ENCODE data around the gene CDK17. TPM values are rescaled to one million over a fixed set of nuclear protein-coding genes. Genes with fewer than 3 reads are reported as not detected.

The CDK17 gene
- total and polyA plus RNA-seq, 5 donors from 2014 or later, result 21.6 to 120 (median 26.8) TPM

GRCh38 chr12:96361074-96361473 lies 39.2 kb downstream of the CDK17 start:
- peaks cover 44 to 83% (median 66%) of the 10 kb centered on the region in 4 donors for H3K4me1 Mint-ChIP-seq
- Histone ChIP-seq H3K4me3 (ENCODE audit: low read depth, low read length) (peak overlapping the region; percentile 20), H3K27ac (ENCODE audit: insufficient read depth, low read length, poor library complexity, severe bottlenecking) (no peak overlapping the region), H3K9me3 (ENCODE audit: control insufficient read depth in 2 of 2, low read length in 2 of 2) (no peaks in the 10 kb centered on the region), H3K4me1 (ENCODE audit: control insufficient read depth, insufficient read depth, low read length, poor library complexity, severe bottlenecking) (peaks cover 32% of the 10 kb centered on the region), H3K36me3 (ENCODE audit: control insufficient read depth, insufficient read depth, low read length) (no peaks in the 10 kb centered on the region), H3K27me3 (ENCODE audit: control insufficient read depth, insufficient read depth, low read length) (no peaks in the 10 kb centered on the region)
- no peaks in the 10 kb centered on the region for H3K9me3 Mint-ChIP-seq
- no peak for DNase-seq
- H3K27me3 Mint-ChIP-seq, result no peaks in the 10 kb centered on the region
- no peaks in the 10 kb centered on the region for H3K36me3 Mint-ChIP-seq
- ATAC-seq (ENCODE audit: low read depth in 2 of 2), result no peak
- H3K27ac Mint-ChIP-seq, result peak overlapping the region in 1 of 3 donors; percentile 63
- no peak overlapping the region for H3K4me3 Mint-ChIP-seq

GRCh38 chr12:96360550-96360949 lies 39.7 kb downstream of the CDK17 start:
- peaks cover 43 to 82% (median 62%) of the 10 kb centered on the region in 4 donors for H3K4me1 Mint-ChIP-seq

GRCh38 chr12:96359328-96359727 lies 40.9 kb downstream of the CDK17 start:
- peaks cover 35% of the 10 kb centered on the region for H3K4me1 ChIP-seq (ENCODE audit: control insufficient read depth, insufficient read depth, low read length, poor library complexity, severe bottlenecking)
- H3K4me3 Mint-ChIP-seq, result no peak overlapping the region
- H3K27me3 Mint-ChIP-seq, result no peaks in the 10 kb centered on the region
- peaks cover 43 to 82% (median 61%) of the 10 kb centered on the region in 4 donors for H3K4me1 Mint-ChIP-seq
- no peaks in the 10 kb centered on the region for H3K27me3 ChIP-seq (ENCODE audit: control insufficient read depth, insufficient read depth, low read length)
- H3K9me3 Mint-ChIP-seq, result no peaks in the 10 kb centered on the region
- no peaks in the 10 kb centered on the region for H3K36me3 Mint-ChIP-seq
- H3K36me3 ChIP-seq (ENCODE audit: control insufficient read depth, insufficient read depth, low read length), result no peaks in the 10 kb centered on the region
- no peak overlapping the region for H3K4me3 ChIP-seq (ENCODE audit: low read depth, low read length)
- no peak for ATAC-seq (ENCODE audit: low read depth in 2 of 2)
- no peaks in the 10 kb centered on the region for H3K9me3 ChIP-seq (ENCODE audit: control insufficient read depth in 2 of 2, low read length in 2 of 2)
- H3K27ac ChIP-seq (ENCODE audit: insufficient read depth, low read length, poor library complexity, severe bottlenecking), result no peak overlapping the region
- peak overlapping the region in 1 of 3 donors; percentile 27 for H3K27ac Mint-ChIP-seq
- DNase-seq, result no peak

More at GRCh38 chr12:96360550-96360949, 39.7 kb downstream of the CDK17 start:
- DNase-seq, result no peak
- Histone ChIP-seq H3K4me3 (ENCODE audit: low read depth, low read length) (peak overlapping the region; percentile 18), H3K36me3 (ENCODE audit: control insufficient read depth, insufficient read depth, low read length) (no peaks in the 10 kb centered on the region), H3K4me1 (ENCODE audit: control insufficient read depth, insufficient read depth, low read length, poor library complexity, severe bottlenecking) (peaks cover 33% of the 10 kb centered on the region), H3K27me3 (ENCODE audit: control insufficient read depth, insufficient read depth, low read length) (no peaks in the 10 kb centered on the region), H3K27ac (ENCODE audit: insufficient read depth, low read length, poor library complexity, severe bottlenecking) (no peak overlapping the region), H3K9me3 (ENCODE audit: control insufficient read depth in 2 of 2, low read length in 2 of 2) (no peaks in the 10 kb centered on the region)
- H3K36me3 Mint-ChIP-seq, result no peaks in the 10 kb centered on the region
- H3K4me3 Mint-ChIP-seq, result no peak overlapping the region
- ATAC-seq (ENCODE audit: low read depth in 2 of 2), result no peak
- no peaks in the 10 kb centered on the region for H3K9me3 Mint-ChIP-seq
- H3K27ac Mint-ChIP-seq, result peak overlapping the region in 1 of 3 donors; percentile 10
- H3K27me3 Mint-ChIP-seq, result no peaks in the 10 kb centered on the region

- H3K27me3 Mint-ChIP-seq, result no peaks in the 10 kb centered on the region
- no peaks in the 10 kb centered on the region for H3K36me3 Mint-ChIP-seq
- peaks cover 50 to 84% (median 68%) of the 10 kb centered on the region in 4 donors for H3K4me1 Mint-ChIP-seq
- no peaks in the 10 kb centered on the region for H3K27me3 ChIP-seq (ENCODE audit: control insufficient read depth, insufficient read depth, low read length)
- no peak for ATAC-seq (ENCODE audit: low read depth in 2 of 2)
- peak overlapping the region in 1 of 3 donors; percentile 26 for H3K27ac Mint-ChIP-seq
- peaks cover 41% of the 10 kb centered on the region for H3K4me1 ChIP-seq (ENCODE audit: control insufficient read depth, insufficient read depth, low read length, poor library complexity, severe bottlenecking)
- no peak for DNase-seq
- H3K9me3 ChIP-seq (ENCODE audit: control insufficient read depth in 2 of 2, low read length in 2 of 2), result no peaks in the 10 kb centered on the region
- H3K4me3 Mint-ChIP-seq, result no peak overlapping the region
- no peaks in the 10 kb centered on the region for H3K36me3 ChIP-seq (ENCODE audit: control insufficient read depth, insufficient read depth, low read length)
- H3K9me3 Mint-ChIP-seq, result no peaks in the 10 kb centered on the region
- no peak overlapping the region for H3K4me3 ChIP-seq (ENCODE audit: low read depth, low read length)
- H3K27ac ChIP-seq (ENCODE audit: insufficient read depth, low read length, poor library complexity, severe bottlenecking), result no peak overlapping the region
Observed at GRCh38 chr12:96356831-96357230, 43.4 kb downstream of the CDK17 start.

- Mint-ChIP-seq H3K27me3 (no peaks in the 10 kb centered on the region), H3K27ac (peak overlapping the region in 2 of 3 donors; percentile 54 to 89), H3K9me3 (no peaks in the 10 kb centered on the region), H3K36me3 (no peaks in the 10 kb centered on the region), H3K4me3 (peak overlapping the region in 2 of 4 donors; percentile 1 to 6), H3K4me1 (peaks cover 41 to 85% (median 66%) of the 10 kb centered on the region in 4 donors)
- Histone ChIP-seq H3K4me3 (ENCODE audit: low read depth, low read length) (no peak overlapping the region), H3K9me3 (ENCODE audit: control insufficient read depth in 2 of 2, low read length in 2 of 2) (no peaks in the 10 kb centered on the region), H3K36me3 (ENCODE audit: control insufficient read depth, insufficient read depth, low read length) (no peaks in the 10 kb centered on the region), H3K27ac (ENCODE audit: insufficient read depth, low read length, poor library complexity, severe bottlenecking) (no peak overlapping the region), H3K27me3 (ENCODE audit: control insufficient read depth, insufficient read depth, low read length) (no peaks in the 10 kb centered on the region), H3K4me1 (ENCODE audit: control insufficient read depth, insufficient read depth, low read length, poor library complexity, severe bottlenecking) (peaks cover 36% of the 10 kb centered on the region)
- ATAC-seq (ENCODE audit: low read depth in 2 of 2) (no peak), DNase-seq (no peak)
Observed at GRCh38 chr12:96354844-96355534, 45.2 kb downstream of the CDK17 start.

- peak overlapping the region in 2 of 4 donors; percentile 2 to 15 for H3K4me3 Mint-ChIP-seq
- H3K9me3 ChIP-seq (ENCODE audit: control insufficient read depth in 2 of 2, low read length in 2 of 2), result no peaks in the 10 kb centered on the region
- H3K4me3 ChIP-seq (ENCODE audit: low read depth, low read length), result no peak overlapping the region
- no peaks in the 10 kb centered on the region for H3K36me3 ChIP-seq (ENCODE audit: control insufficient read depth, insufficient read depth, low read length)
- no peaks in the 10 kb centered on the region for H3K36me3 Mint-ChIP-seq
- H3K27me3 Mint-ChIP-seq, result no peaks in the 10 kb centered on the region
- peak overlapping the region; percentile 54 to 91 (median 74) for H3K27ac Mint-ChIP-seq
- ATAC-seq (ENCODE audit: low read depth in 2 of 2) (no peak), DNase-seq (no peak)
- no peaks in the 10 kb centered on the region for H3K9me3 Mint-ChIP-seq
- no peak overlapping the region for H3K27ac ChIP-seq (ENCODE audit: insufficient read depth, low read length, poor library complexity, severe bottlenecking)
- H3K4me1 ChIP-seq (ENCODE audit: control insufficient read depth, insufficient read depth, low read length, poor library complexity, severe bottlenecking), result peaks cover 36% of the 10 kb centered on the region
- peaks cover 34 to 86% (median 65%) of the 10 kb centered on the region in 4 donors for H3K4me1 Mint-ChIP-seq
- H3K27me3 ChIP-seq (ENCODE audit: control insufficient read depth, insufficient read depth, low read length), result no peaks in the 10 kb centered on the region
Observed at GRCh38 chr12:96354326-96354725, 45.9 kb downstream of the CDK17 start.

- peaks cover 42 to 88% (median 70%) of the 10 kb centered on the region in 4 donors for H3K4me1 Mint-ChIP-seq
- peaks cover 35% of the 10 kb centered on the region for H3K4me1 ChIP-seq (ENCODE audit: control insufficient read depth, insufficient read depth, low read length, poor library complexity, severe bottlenecking)
- ATAC-seq (ENCODE audit: low read depth in 2 of 2), result no peak
- peak overlapping the region; percentile 39 for H3K4me3 ChIP-seq (ENCODE audit: low read depth, low read length)
- peak overlapping the region in 1 of 4 donors; percentile 54 for H3K4me3 Mint-ChIP-seq
- H3K36me3 Mint-ChIP-seq, result no peaks in the 10 kb centered on the region
- H3K27ac Mint-ChIP-seq, result peak overlapping the region; percentile 3 to 88 (median 84)
- H3K36me3 ChIP-seq (ENCODE audit: control insufficient read depth, insufficient read depth, low read length), result no peaks in the 10 kb centered on the region
- H3K27me3 ChIP-seq (ENCODE audit: control insufficient read depth, insufficient read depth, low read length), result no peaks in the 10 kb centered on the region
- DNase-seq, result no peak
- no peaks in the 10 kb centered on the region for H3K27me3 Mint-ChIP-seq
- no peak overlapping the region for H3K27ac ChIP-seq (ENCODE audit: insufficient read depth, low read length, poor library complexity, severe bottlenecking)
- H3K9me3 ChIP-seq (ENCODE audit: control insufficient read depth in 2 of 2, low read length in 2 of 2), result no peaks in the 10 kb centered on the region
- no peaks in the 10 kb centered on the region for H3K9me3 Mint-ChIP-seq
Observed at GRCh38 chr12:96352161-96352835, 47.9 kb downstream of the CDK17 start.

Data from CD4-positive, CD25-positive, alpha-beta regulatory T cell (primary cell).